HFF-Myc (cell line): ENCODE measurements around the gene MEF2A.

Experiments used
- DNase-seq: peaks from one replicate; pipeline ENCODE4 v3.0.0-alpha.2; 2011; ENCODE audit warnings: low read depth; ENCODE audit errors: extremely low read depth
- H3K4me3 ChIP-seq: replicated peaks from 2 replicates; pipeline ENCODE4 v1.5.1; 2011; ENCODE audit warnings: low read depth, mild to moderate bottlenecking, control low read depth, low read length
- CTCF ChIP-seq: IDR thresholded peaks from 2 replicates; pipeline ENCODE4 v1.5.1; 2012; ENCODE audit warnings: mild to moderate bottlenecking, low read depth, low read length, control low read depth; ENCODE audit errors: missing control alignments

Gene MEF2A

GRCh38 chr15:99674279-99674678, 108.5 kb downstream of the MEF2A start:
- TF ChIP-seq CTCF = no peak
- no peak for DNase-seq

GRCh38 chr15:99677540-99678134, 111.9 kb downstream of the MEF2A start:
- DNase-seq = no peak
- no peak for TF ChIP-seq CTCF

More at GRCh38 chr15:99674279-99674678, 108.5 kb downstream of the MEF2A start:
- no peak overlapping the region for H3K4me3 ChIP-seq

GRCh38 chr15:99680276-99680675, 114.5 kb downstream of the MEF2A start:
- no peak for TF ChIP-seq CTCF
- H3K4me3 ChIP-seq = no peak overlapping the region
- no peak for DNase-seq

More at GRCh38 chr15:99677540-99678134, 111.9 kb downstream of the MEF2A start:
- no peak overlapping the region for H3K4me3 ChIP-seq

- no peak overlapping the region for H3K4me3 ChIP-seq
- TF ChIP-seq CTCF = no peak
- no peak for DNase-seq
These were observed 116.2 kb downstream of the MEF2A start for GRCh38 chr15:99681990-99682389.

- peak; percentile 75 for DNase-seq
- TF ChIP-seq CTCF = no peak
- no peak overlapping the region for H3K4me3 ChIP-seq
These were observed 116.7 kb downstream of the MEF2A start for GRCh38 chr15:99682455-99682854.

GRCh38 chr15:99683000-99683670, 117.4 kb downstream of the MEF2A start:
- no peak for DNase-seq
- TF ChIP-seq CTCF = no peak
- H3K4me3 ChIP-seq = no peak overlapping the region

GRCh38 chr15:99686290-99686689, 120.5 kb downstream of the MEF2A start:
- no peak for TF ChIP-seq CTCF
- H3K4me3 ChIP-seq = no peak overlapping the region
- DNase-seq = no peak
